Vagina (tissue), 2 donors: Measurements from ENCODE around the gene NLGN1. TPM values are rescaled to one million over a fixed set of nuclear protein-coding genes. Genes with fewer than 3 reads are reported as not detected.

Experiments used
- DNase-seq, 2 donors: peaks; one replicate each; pipeline ENCODE4 v3.0.0-alpha.2; 2017; ENCODE audit errors: extremely low spot score in 2 of 2
- H3K27ac ChIP-seq: fragments of 200-600 bp; sonication (generic); one replicate; pipeline ENCODE4 v1.5.1; 2019
- H3K27me3 ChIP-seq: fragments of 200-600 bp; sonication (generic); one replicate; pipeline ENCODE4 v1.5.1; 2019
- H3K36me3 ChIP-seq, 2 donors: fragments of 200-600 bp; sonication (generic); one replicate each; pipeline ENCODE4 v1.5.1; 2017 to 2019
- H3K4me1 ChIP-seq: fragments of 200-600 bp; sonication (generic); one replicate; pipeline ENCODE4 v1.5.1; 2019
- H3K4me3 ChIP-seq, 2 donors: fragments of 200-600 bp; sonication (generic); 1 replicate in 1 of 2; 2 replicates in 1 of 2; pipeline ENCODE4 v1.5.1; 2016 to 2019
- H3K9me3 ChIP-seq: fragments of 200-600 bp; sonication (generic); one replicate; pipeline ENCODE4 v1.5.1; 2019
- CTCF ChIP-seq, 3 experiments: fragments of 450-650 bp in 2 of 3; fragments of 200-600 bp in 1 of 3; sonication (generic) in 1 of 3; IDR thresholded peaks; one replicate each; pipeline ENCODE4 v1.5.1; 2017 to 2019; ENCODE audit warnings: antibody characterized with exemption in 3 of 3, mild to moderate bottlenecking in 2 of 3, moderate library complexity in 2 of 3
- POLR2A ChIP-seq, 2 donors: fragments of 450-650 bp; IDR thresholded peaks; one replicate each; pipeline ENCODE4 v1.6.1; 2017; ENCODE audit warnings: antibody characterized with exemption in 2 of 2, mild to moderate bottlenecking in 2 of 2, moderate library complexity in 2 of 2
- POLR2AphosphoS5 ChIP-seq, 2 donors: sonication (generic); formaldehyde crosslinking; IDR thresholded peaks; one replicate each; pipeline ENCODE4 v1.9.0; 2017; ENCODE audit warnings: antibody characterized with exemption in 2 of 2, mild to moderate bottlenecking in 2 of 2, low read depth in 1 of 2; ENCODE audit not compliant: insufficient read depth in 1 of 2
- intact Hi-C: fragments of 100-400 bp; cut with DNase I; formaldehyde crosslinking; loops from one replicate; pipeline ENCODE4 v1.15.1; 2023
- total RNA-seq: library from RNA; depleted of rRNA; stranded (reverse); fragments of >200 nt; gene quantifications from one replicate; pipeline ENCODE4 v1.2.3, GENCODE V29; 2016

The NLGN1 gene
- total RNA-seq, 1 donor from 2014 or later, result 4.7 TPM

- no peaks in the 10 kb centered on the region for H3K4me1 ChIP-seq
- TF ChIP-seq POLR2A (IDR thresholded peaks at IDR 0.05) (no peak), POLR2AphosphoS5 (IDR thresholded peaks at IDR 0.05; ENCODE audit: insufficient read depth in 1 of 2, low read depth in 1 of 2) (no peak), CTCF (IDR thresholded peaks at IDR 0.05) (no peak)
- no peaks in the 10 kb centered on the region for H3K27me3 ChIP-seq
- no peaks in the 10 kb centered on the region for H3K9me3 ChIP-seq
- H3K36me3 ChIP-seq, result no peaks in the 10 kb centered on the region
- intact Hi-C loops, result no loop called here
- no peak for DNase-seq
- no peak overlapping the region for H3K4me3 ChIP-seq
- no peak overlapping the region for H3K27ac ChIP-seq
Measured at GRCh38 chr3:173863551-173863950, 466.0 kb downstream of the NLGN1 start.

GRCh38 chr3:173865900-173866498 is 468.5 kb downstream of the NLGN1 start:
- Histone ChIP-seq H3K27me3 (no peaks in the 10 kb centered on the region), H3K36me3 (no peaks in the 10 kb centered on the region), H3K4me1 (no peaks in the 10 kb centered on the region), H3K4me3 (no peak overlapping the region), H3K27ac (no peak overlapping the region), H3K9me3 (no peaks in the 10 kb centered on the region)
- DNase-seq, result no peak
- intact Hi-C loops, result no loop called here
- TF ChIP-seq POLR2AphosphoS5 (IDR thresholded peaks at IDR 0.05; ENCODE audit: insufficient read depth in 1 of 2, low read depth in 1 of 2) (no peak), CTCF (IDR thresholded peaks at IDR 0.05) (no peak), POLR2A (IDR thresholded peaks at IDR 0.05) (no peak)

- H3K4me3 ChIP-seq, result no peak overlapping the region
- H3K4me1 ChIP-seq, result no peaks in the 10 kb centered on the region
- TF ChIP-seq POLR2A (IDR thresholded peaks at IDR 0.05) (no peak), POLR2AphosphoS5 (IDR thresholded peaks at IDR 0.05; ENCODE audit: insufficient read depth in 1 of 2, low read depth in 1 of 2) (no peak), CTCF (IDR thresholded peaks at IDR 0.05) (no peak)
- no peaks in the 10 kb centered on the region for H3K27me3 ChIP-seq
- H3K9me3 ChIP-seq, result no peaks in the 10 kb centered on the region
- intact Hi-C loops, result no loop called here
- no peak for DNase-seq
- H3K36me3 ChIP-seq, result no peaks in the 10 kb centered on the region
- H3K27ac ChIP-seq, result no peak overlapping the region
Measured at GRCh38 chr3:173869766-173870165, 472.2 kb downstream of the NLGN1 start.

- Histone ChIP-seq H3K27me3 (no peaks in the 10 kb centered on the region), H3K27ac (no peak overlapping the region), H3K36me3 (no peaks in the 10 kb centered on the region), H3K4me3 (no peak overlapping the region), H3K9me3 (no peaks in the 10 kb centered on the region), H3K4me1 (no peaks in the 10 kb centered on the region)
- intact Hi-C loops, result no loop called here
- DNase-seq, result no peak
- TF ChIP-seq POLR2A (IDR thresholded peaks at IDR 0.05) (no peak), CTCF (IDR thresholded peaks at IDR 0.05) (no peak), POLR2AphosphoS5 (IDR thresholded peaks at IDR 0.05; ENCODE audit: insufficient read depth in 1 of 2, low read depth in 1 of 2) (no peak)
Measured at GRCh38 chr3:173870976-173871375, 473.4 kb downstream of the NLGN1 start.

- H3K4me1 ChIP-seq, result no peaks in the 10 kb centered on the region
- DNase-seq, result no peak
- intact Hi-C loops, result no loop called here
- no peaks in the 10 kb centered on the region for H3K9me3 ChIP-seq
- H3K4me3 ChIP-seq, result no peak overlapping the region
- no peak for TF ChIP-seq POLR2A (IDR thresholded peaks at IDR 0.05)
- TF ChIP-seq CTCF (IDR thresholded peaks at IDR 0.05), result no peak
- TF ChIP-seq POLR2AphosphoS5 (IDR thresholded peaks at IDR 0.05; ENCODE audit: insufficient read depth in 1 of 2, low read depth in 1 of 2), result no peak
- H3K27ac ChIP-seq, result no peak overlapping the region
- H3K36me3 ChIP-seq, result no peaks in the 10 kb centered on the region
- H3K27me3 ChIP-seq, result no peaks in the 10 kb centered on the region
Measured at GRCh38 chr3:173875790-173876189, 478.2 kb downstream of the NLGN1 start.
